NCI-H2107 treated with DMSO at 0.1 percent for 48 hours (cell line): ENCODE measurements around the gene SLC26A4.

ENCODE experiments used
- DNase-seq: peaks from one replicate; lab custom pipeline; 2025; ENCODE audit not compliant: unreplicated experiment; lab: John Stamatoyannopoulos, UW

The SLC26A4 gene

DNA sequence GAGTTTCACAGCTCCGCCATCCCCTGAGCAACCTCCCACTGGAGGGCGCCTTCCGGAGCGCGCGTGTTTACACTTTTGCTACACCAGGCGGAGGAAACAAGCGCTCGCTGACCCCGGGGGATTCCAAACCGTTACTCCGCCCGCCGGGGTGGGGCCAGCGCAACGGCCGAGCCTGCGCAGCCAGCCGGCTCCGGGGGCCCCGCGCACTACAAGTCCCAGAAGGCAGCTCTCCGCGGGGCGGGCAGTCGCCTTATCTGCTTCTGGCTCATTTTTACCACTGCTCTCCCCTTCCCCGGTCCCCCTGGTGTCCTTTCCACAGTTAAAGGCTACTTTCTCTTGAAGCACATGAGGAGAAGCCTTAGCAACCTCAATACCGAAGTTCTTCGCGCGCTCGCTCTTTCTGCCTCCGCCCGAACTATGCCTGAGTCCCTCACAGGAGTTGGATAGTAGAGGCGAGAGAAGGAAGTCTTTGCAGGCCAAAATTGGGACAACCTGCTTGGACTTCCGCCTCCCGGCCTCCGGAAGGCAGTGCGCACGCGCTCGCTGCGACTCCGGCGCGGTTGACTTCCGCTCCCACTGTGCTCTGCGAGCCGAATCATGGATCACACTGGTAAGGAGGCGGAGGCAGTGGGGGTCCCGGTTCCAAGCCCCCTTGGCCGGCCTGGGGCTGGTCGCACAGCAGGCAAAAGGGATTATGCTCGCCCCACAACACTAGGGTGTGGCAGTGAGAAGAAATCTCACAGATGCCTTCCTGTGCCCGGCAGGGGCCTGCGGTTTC lies 83.1 kb downstream of the SLC26A4 start, which contains the start of gene CBLL1:
Gene CBLL1, plus strand, starts transcription at position 576 of the 778 bp plus-strand sequence. Its CDS starts 22 bp downstream, at position 598.
- DNase-seq, result peak; percentile 93

DNA sequence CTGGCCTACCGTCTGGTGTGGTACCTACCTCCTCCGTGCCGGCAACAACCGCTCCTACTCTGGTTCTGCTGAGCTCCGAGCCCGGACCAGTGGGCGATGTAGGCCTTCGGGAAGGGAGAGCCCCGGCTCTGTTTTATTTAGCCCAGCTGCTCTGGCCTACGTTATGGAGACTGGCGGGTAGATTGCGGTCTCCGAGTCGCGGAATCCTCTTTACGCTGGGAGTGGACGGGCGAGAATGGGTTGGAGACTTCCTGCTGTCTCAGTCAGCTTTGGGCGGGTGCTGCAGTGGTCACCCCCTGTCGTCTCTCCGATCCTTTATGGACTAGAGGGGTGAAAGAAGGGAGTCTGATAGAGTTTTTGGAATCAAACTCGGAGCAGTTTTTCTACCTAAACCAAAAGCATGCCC lies 83.7 kb downstream of the SLC26A4 start:
- no peak for DNase-seq

DNA sequence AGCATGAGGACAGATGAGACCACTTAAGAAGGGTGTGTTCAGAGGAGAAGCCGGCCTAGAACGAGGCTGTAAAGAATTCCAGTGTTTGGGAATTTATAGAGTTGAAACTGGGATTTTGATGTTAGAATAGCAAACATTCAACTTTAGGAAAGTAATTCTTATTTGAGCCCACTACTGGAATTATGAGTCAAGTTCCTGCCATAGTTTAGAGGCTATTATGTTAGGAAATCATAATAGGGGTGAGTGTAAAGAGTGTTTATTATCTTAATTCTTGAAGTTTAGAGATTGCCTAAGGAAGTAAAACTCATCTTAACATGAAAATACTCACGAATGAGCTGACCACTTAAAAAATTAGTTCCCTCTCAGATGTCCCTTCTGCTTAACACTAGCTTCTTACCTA lies 85.4 kb downstream of the SLC26A4 start:
- no peak for DNase-seq

DNA sequence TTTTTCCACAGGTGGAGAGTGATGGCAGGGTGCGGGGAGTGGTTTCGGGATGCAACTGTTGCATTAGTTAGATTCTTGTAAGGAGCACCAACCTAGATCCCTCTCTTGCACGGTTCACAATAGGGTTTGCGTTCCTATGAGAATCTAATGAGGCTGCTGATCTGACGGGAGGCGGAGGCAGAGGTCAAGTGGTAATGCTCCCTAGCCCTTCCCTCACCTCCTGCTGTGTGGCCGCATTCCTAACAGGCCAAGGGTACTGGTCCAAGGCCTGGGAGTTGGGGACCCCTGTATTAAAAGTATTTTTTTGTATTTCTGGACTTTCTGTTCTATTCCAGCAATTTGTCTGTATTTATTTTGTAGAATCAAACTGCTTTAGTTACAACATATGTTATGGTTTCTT lies 90.5 kb downstream of the SLC26A4 start:
- no peak for DNase-seq

DNA sequence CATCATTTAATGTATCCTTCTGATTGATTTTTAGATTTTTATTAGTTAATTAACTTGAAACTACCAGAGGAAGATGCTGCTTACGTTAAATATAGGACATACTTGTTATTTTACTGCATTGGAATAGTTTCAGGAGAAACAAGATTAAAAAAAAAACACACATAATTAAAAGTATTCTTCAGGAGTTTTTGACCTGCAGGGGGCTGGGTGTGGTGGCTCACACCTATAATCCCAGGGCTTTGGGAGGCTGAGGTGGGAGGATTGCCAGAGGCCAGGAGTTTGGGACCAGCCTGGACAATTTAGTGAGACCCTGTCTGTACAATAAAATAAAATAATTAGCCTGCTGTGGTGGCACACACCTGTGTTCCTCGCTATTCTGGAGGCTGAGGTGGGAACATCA lies 94.0 kb downstream of the SLC26A4 start:
- DNase-seq, result no peak

DNA sequence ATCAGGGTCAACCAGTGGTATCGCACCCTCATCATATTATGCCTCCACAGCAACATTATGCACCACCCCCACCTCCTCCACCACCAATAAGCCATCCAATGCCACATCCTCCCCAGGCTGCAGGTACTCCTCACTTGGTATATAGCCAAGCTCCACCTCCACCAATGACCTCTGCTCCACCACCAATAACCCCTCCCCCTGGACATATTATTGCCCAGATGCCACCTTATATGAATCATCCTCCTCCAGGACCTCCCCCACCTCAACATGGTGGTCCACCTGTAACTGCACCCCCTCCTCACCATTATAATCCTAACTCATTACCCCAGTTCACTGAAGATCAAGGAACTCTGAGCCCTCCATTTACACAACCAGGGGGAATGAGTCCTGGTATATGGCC lies 98.0 kb downstream of the SLC26A4 start:
- DNase-seq, result no peak

DNA sequence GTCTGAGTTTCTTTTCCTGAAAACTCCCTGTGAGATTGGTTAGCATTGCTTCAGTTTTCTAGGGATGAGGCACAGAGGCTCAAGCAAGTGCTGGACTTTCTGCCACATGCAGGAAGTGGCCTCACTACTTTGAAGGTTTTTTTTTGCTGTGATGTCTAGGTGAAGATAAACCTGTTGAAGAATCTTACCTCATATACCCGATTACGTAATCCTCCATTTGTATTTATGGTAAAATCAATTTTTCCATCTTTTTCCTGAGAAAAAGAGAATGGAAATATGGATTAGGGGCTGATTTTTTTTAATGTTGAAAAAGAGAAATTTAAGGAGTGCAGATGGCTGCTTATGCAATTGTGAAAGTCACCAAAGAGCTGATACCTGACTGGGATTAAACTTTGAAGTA lies 106.8 kb downstream of the SLC26A4 start:
- DNase-seq, result no peak
